Caco-2 (cell line): ENCODE measurements around the gene MAPRE2. TPM values are rescaled to one million over a fixed set of nuclear protein-coding genes. Genes with fewer than 3 reads are reported as not detected.

Experiments
- BruUV-seq: library from RNA; stranded (reverse); fragments of 400-500 nt; replicated peaks from 2 replicates; lab custom pipeline; 2021; lab: Mats Ljungman, UMichigan
- CTCF ChIA-PET: fragments of 300-600 bp; sonication (Branson Sonifier 250); formaldehyde crosslinking; loops from one replicate; lab custom pipeline; 2022; ENCODE audit warnings: antibody characterized with exemption; lab: Charles Lee
- POLR2A ChIA-PET: fragments of 300-600 bp; sonication (Branson Sonifier 250); formaldehyde crosslinking; loops from one replicate; lab custom pipeline; 2022; ENCODE audit warnings: antibody characterized with exemption; lab: Charles Lee
- DNase-seq, 2 experiments: peaks; one replicate each; pipeline versions ENCODE4 v3.0.0 to v3.0.0-alpha.2; 2020 to 2022
- H3K27me3 ChIP-seq: replicated peaks from 2 replicates; pipeline ENCODE4 v1.6.0; 2011; ENCODE audit warnings: low read length; ENCODE audit not compliant: control insufficient read depth, insufficient read depth
- H3K36me3 ChIP-seq: 2 replicates; pipeline ENCODE4 v1.5.1; 2011; ENCODE audit warnings: low read length; ENCODE audit not compliant: control insufficient read depth, insufficient read depth
- H3K4me1 ChIP-seq: fragments of 250-450 bp; sonication (Bioruptor Pico); 2 replicates; pipeline ENCODE4 v1.5.1; 2020; ENCODE audit warnings: mild to moderate bottlenecking
- H3K4me3 ChIP-seq: 2 replicates; pipeline ENCODE4 v1.5.1; 2011; ENCODE audit warnings: low read depth, mild to moderate bottlenecking, control low read depth, low read length
- H3K9me3 ChIP-seq: fragments of 250-450 bp; sonication (Bioruptor Pico); 2 replicates; pipeline ENCODE4 v1.5.1; 2020; ENCODE audit warnings: mild to moderate bottlenecking, moderate library complexity
- H3K27ac Mint-ChIP-seq: one replicate; pipeline ENCODE4 v1.8.0; 2022; ENCODE audit warnings: mixed read lengths; ENCODE audit not compliant: unreplicated experiment
- H3K27me3 Mint-ChIP-seq: one replicate; pipeline ENCODE4 v1.8.0; 2022; ENCODE audit warnings: mixed read lengths; ENCODE audit not compliant: insufficient read depth, unreplicated experiment
- H3K36me3 Mint-ChIP-seq: one replicate; pipeline ENCODE4 v1.8.0; 2022; ENCODE audit warnings: mild to moderate bottlenecking, mixed read lengths; ENCODE audit not compliant: insufficient read depth, unreplicated experiment
- H3K4me1 Mint-ChIP-seq: one replicate; pipeline ENCODE4 v1.8.0; 2022; ENCODE audit warnings: low read depth, mixed read lengths; ENCODE audit not compliant: unreplicated experiment
- H3K4me3 Mint-ChIP-seq: one replicate; pipeline ENCODE4 v1.8.0; 2022; ENCODE audit warnings: mild to moderate bottlenecking, moderate library complexity, mixed read lengths; ENCODE audit not compliant: unreplicated experiment
- H3K9me3 Mint-ChIP-seq: one replicate; pipeline ENCODE4 v1.8.0; 2022; ENCODE audit warnings: mixed read lengths; ENCODE audit not compliant: unreplicated experiment
- intact Hi-C: fragments of 100-400 bp; cut with micrococcal nuclease; formaldehyde crosslinking; loops from one replicate; pipeline ENCODE4 v1.10.0; 2022; ENCODE audit not compliant: unreplicated experiment
- total RNA-seq: library from RNA; stranded (reverse); gene quantifications from 2 replicates; pipeline ENCODE4 v1.2.3, GENCODE V29; 2022
- TF ChIP-seq, protein P1 (sequence below), 2 experiments: fragments of 200-600 bp in 1 of 2; IDR thresholded peaks; 1 replicate in 1 of 2; 2 replicates in 1 of 2; pipeline versions ENCODE4 v1.5.1 to v1.8.0; 2011 to 2022; ENCODE audit warnings: antibody characterized with exemption in 1 of 2, control low read depth in 1 of 2, inconsistent platforms in 1 of 2, low read depth in 1 of 2, low read length in 1 of 2, mild to moderate bottlenecking in 1 of 2, moderate library complexity in 1 of 2; ENCODE audit not compliant: insufficient read depth in 1 of 2, severe bottlenecking in 1 of 2, unreplicated experiment in 1 of 2

Gene MAPRE2
- total RNA-seq, 1 experiment from 2014 or later: 9.3 TPM

- no peaks in the 10 kb centered on the region for H3K27me3 Mint-ChIP-seq
- CTCF ChIA-PET: no interaction called here
- H3K36me3 ChIP-seq: no peaks in the 10 kb centered on the region
- no peak overlapping the region for H3K4me3 Mint-ChIP-seq
- intact Hi-C loops: no loop called here
- no TSS peak for BruUV-seq
- POLR2A ChIA-PET: no interaction called here
- no peaks in the 10 kb centered on the region for H3K9me3 ChIP-seq
- no peak for DNase-seq
- no peaks in the 10 kb centered on the region for H3K9me3 Mint-ChIP-seq
- H3K4me1 ChIP-seq: no peaks in the 10 kb centered on the region
- H3K36me3 Mint-ChIP-seq: no peaks in the 10 kb centered on the region
- TF ChIP-seq, protein P1, sequence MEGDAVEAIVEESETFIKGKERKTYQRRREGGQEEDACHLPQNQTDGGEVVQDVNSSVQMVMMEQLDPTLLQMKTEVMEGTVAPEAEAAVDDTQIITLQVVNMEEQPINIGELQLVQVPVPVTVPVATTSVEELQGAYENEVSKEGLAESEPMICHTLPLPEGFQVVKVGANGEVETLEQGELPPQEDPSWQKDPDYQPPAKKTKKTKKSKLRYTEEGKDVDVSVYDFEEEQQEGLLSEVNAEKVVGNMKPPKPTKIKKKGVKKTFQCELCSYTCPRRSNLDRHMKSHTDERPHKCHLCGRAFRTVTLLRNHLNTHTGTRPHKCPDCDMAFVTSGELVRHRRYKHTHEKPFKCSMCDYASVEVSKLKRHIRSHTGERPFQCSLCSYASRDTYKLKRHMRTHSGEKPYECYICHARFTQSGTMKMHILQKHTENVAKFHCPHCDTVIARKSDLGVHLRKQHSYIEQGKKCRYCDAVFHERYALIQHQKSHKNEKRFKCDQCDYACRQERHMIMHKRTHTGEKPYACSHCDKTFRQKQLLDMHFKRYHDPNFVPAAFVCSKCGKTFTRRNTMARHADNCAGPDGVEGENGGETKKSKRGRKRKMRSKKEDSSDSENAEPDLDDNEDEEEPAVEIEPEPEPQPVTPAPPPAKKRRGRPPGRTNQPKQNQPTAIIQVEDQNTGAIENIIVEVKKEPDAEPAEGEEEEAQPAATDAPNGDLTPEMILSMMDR (IDR thresholded peaks at IDR 0.05; ENCODE audit: insufficient read depth in 1 of 2, low read depth in 1 of 2, low read length in 1 of 2, severe bottlenecking in 1 of 2, unreplicated experiment in 1 of 2): no peak
- no peaks in the 10 kb centered on the region for H3K4me1 Mint-ChIP-seq
- H3K27ac Mint-ChIP-seq: no peak overlapping the region
- no peak overlapping the region for H3K4me3 ChIP-seq
- H3K27me3 ChIP-seq: no peaks in the 10 kb centered on the region
These were observed 55.4 kb downstream of the MAPRE2 start for GRCh38 chr18:35096677-35097011.

DNA sequence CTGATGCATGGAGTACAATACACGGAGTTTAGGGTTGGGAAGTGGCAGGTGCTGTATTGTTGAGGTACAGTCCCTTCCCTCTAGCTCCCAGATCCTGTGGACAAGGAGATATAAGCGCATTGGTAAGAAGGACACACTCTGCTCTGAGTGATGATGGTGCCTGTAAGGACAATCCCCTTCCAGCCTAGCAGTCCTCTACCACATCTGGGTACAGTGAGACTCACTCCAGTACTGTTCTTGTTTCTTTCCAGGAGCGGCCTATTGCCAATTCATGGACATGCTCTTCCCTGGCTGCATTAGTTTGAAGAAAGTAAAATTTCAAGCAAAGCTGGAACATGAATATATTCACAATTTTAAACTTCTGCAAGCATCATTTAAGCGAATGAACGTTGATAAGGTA lies 56.0 kb downstream of the MAPRE2 start:
- no peaks in the 10 kb centered on the region for H3K9me3 Mint-ChIP-seq
- no peaks in the 10 kb centered on the region for H3K4me1 Mint-ChIP-seq
- no peaks in the 10 kb centered on the region for H3K9me3 ChIP-seq
- H3K27ac Mint-ChIP-seq: no peak overlapping the region
- no peaks in the 10 kb centered on the region for H3K27me3 Mint-ChIP-seq
- H3K36me3 Mint-ChIP-seq: no peaks in the 10 kb centered on the region
- TF ChIP-seq, protein P1 (IDR thresholded peaks at IDR 0.05; ENCODE audit: insufficient read depth in 1 of 2, low read depth in 1 of 2, low read length in 1 of 2, severe bottlenecking in 1 of 2, unreplicated experiment in 1 of 2): no peak
- DNase-seq: no peak
- H3K4me3 Mint-ChIP-seq: no peak overlapping the region
- intact Hi-C loops: no loop called here
- ChIA-PET POLR2A (no interaction called here), CTCF (no interaction called here)
- H3K4me3 ChIP-seq: no peak overlapping the region
- no peaks in the 10 kb centered on the region for H3K36me3 ChIP-seq
- H3K27me3 ChIP-seq: no peaks in the 10 kb centered on the region
- BruUV-seq: no TSS peak
- no peaks in the 10 kb centered on the region for H3K4me1 ChIP-seq

DNA sequence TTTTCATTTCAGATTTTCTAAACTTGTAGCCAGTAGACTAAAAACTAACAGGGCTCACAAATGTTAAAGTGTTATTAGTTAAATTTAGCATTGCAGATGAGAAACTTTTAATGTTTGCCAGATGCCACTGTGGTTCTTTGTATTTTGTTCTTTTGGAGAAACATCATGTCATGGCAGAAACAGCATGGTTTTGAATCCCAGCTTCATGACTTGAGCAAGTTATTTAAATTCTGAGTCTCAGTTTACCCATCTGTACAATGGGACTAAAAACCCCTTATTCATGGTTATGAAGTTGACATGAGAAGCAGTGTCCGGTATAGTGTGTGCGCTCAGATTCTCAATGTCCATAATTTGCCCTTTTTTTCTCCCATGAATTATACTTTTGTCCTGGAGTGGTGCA lies 56.5 kb downstream of the MAPRE2 start:
- Mint-ChIP-seq H3K4me3 (no peak overlapping the region), H3K27ac (no peak overlapping the region), H3K9me3 (no peaks in the 10 kb centered on the region), H3K27me3 (no peaks in the 10 kb centered on the region), H3K4me1 (no peaks in the 10 kb centered on the region), H3K36me3 (no peaks in the 10 kb centered on the region)
- Histone ChIP-seq H3K4me3 (no peak overlapping the region), H3K36me3 (no peaks in the 10 kb centered on the region), H3K9me3 (no peaks in the 10 kb centered on the region), H3K27me3 (no peaks in the 10 kb centered on the region), H3K4me1 (no peaks in the 10 kb centered on the region)
- CTCF ChIA-PET: no interaction called here
- POLR2A ChIA-PET: no interaction called here
- BruUV-seq: no TSS peak
- no peak for DNase-seq
- intact Hi-C loops: no loop called here
- TF ChIP-seq, protein P1 (IDR thresholded peaks at IDR 0.05; ENCODE audit: insufficient read depth in 1 of 2, low read depth in 1 of 2, low read length in 1 of 2, severe bottlenecking in 1 of 2, unreplicated experiment in 1 of 2): no peak
